A204.1 (cell line): Measurements from ENCODE around the gene ADARB1.

ENCODE experiments used
- FAIRE-seq: peaks from 2 replicates; lab custom pipeline; 2012; peaks lifted over from hg19 to GRCh38; lab: Jason Lieb, UNC

ADARB1 gene

GRCh38 chr21:45152265-45152746 lies 77.9 kb downstream of the ADARB1 start:
- no peak for FAIRE-seq

GRCh38 chr21:45153358-45154318 lies 79.3 kb downstream of the ADARB1 start:
- FAIRE-seq, result no peak

- FAIRE-seq, result no peak
These were observed 80.4 kb downstream of the ADARB1 start for GRCh38 chr21:45154511-45155508.

GRCh38 chr21:45155910-45156309 lies 81.5 kb downstream of the ADARB1 start:
- FAIRE-seq, result no peak

GRCh38 chr21:45156459-45156858 lies 82.1 kb downstream of the ADARB1 start:
- no peak for FAIRE-seq

GRCh38 chr21:45157932-45158331 lies 83.6 kb downstream of the ADARB1 start:
- FAIRE-seq, result no peak

GRCh38 chr21:45158491-45159423 lies 84.4 kb downstream of the ADARB1 start:
- FAIRE-seq, result no peak

GRCh38 chr21:45160198-45160597 lies 85.8 kb downstream of the ADARB1 start:
- FAIRE-seq, result no peak

GRCh38 chr21:45161038-45161945 lies 86.9 kb downstream of the ADARB1 start:
- no peak for FAIRE-seq

GRCh38 chr21:45162115-45162514 lies 87.7 kb downstream of the ADARB1 start:
- FAIRE-seq, result no peak

- FAIRE-seq, result no peak
These were observed 88.4 kb downstream of the ADARB1 start for GRCh38 chr21:45162809-45163208.

- no peak for FAIRE-seq
These were observed 89.2 kb downstream of the ADARB1 start for GRCh38 chr21:45163413-45164123.

- FAIRE-seq, result no peak
These were observed 89.7 kb downstream of the ADARB1 start for GRCh38 chr21:45164124-45164511.

GRCh38 chr21:45164838-45165237 lies 90.5 kb downstream of the ADARB1 start:
- no peak for FAIRE-seq

GRCh38 chr21:45166931-45167330 lies 92.6 kb downstream of the ADARB1 start:
- FAIRE-seq, result no peak

- FAIRE-seq, result no peak
These were observed 93.4 kb downstream of the ADARB1 start for GRCh38 chr21:45167796-45168222.

- FAIRE-seq, result no peak
These were observed 94.1 kb downstream of the ADARB1 start for GRCh38 chr21:45168522-45168921.

- FAIRE-seq, result no peak
These were observed 94.6 kb downstream of the ADARB1 start for GRCh38 chr21:45169001-45169400.

GRCh38 chr21:45169682-45170081 lies 95.3 kb downstream of the ADARB1 start:
- FAIRE-seq, result no peak

- no peak for FAIRE-seq
These were observed 96.6 kb downstream of the ADARB1 start for GRCh38 chr21:45170987-45171386.
